Endothelial cell of coronary artery (primary cell): ENCODE results near the gene OR5P2. TPM values are rescaled to one million over a fixed set of nuclear protein-coding genes. Genes with fewer than 3 reads are reported as not detected.

Experiments
- total RNA-seq: library from RNA; depleted of rRNA; stranded (reverse); fragments of >200 nt; gene quantifications from 2 replicates; pipeline ENCODE4 v1.2.3, GENCODE V29; 2014

The OR5P2 gene
- total RNA-seq, result 0.09 TPM in 1 of 2 replicates, not detected in the other

GRCh38 chr11:7796842-7797241, at the start of gene OR5P2:
TSS of gene OR5P2 (minus strand) at chr11:7796942. CDS start at chr11:7796942, 0 bp downstream.

GRCh38 chr11:7830740-7831139, 34.0 kb upstream of the OR5P2 start, which contains the start of gene OR5P3:
TSS of gene OR5P3 (minus strand) at chr11:7830840.

Other genes with a start within 250 kb of the OR5P2 start
- gene CYB5R2, start 123.4 kb downstream of the OR5P2 start, total RNA-seq, result 0.90 and 1.0 TPM in 2 replicates
- not detected in 2 replicates for gene OVCH2, start 90.5 kb downstream of the OR5P2 start, total RNA-seq
- gene OR5P3, start 33.9 kb upstream of the OR5P2 start, total RNA-seq, result not detected in 2 replicates
- not detected in 2 replicates for gene OR10A6, start 134.3 kb upstream of the OR5P2 start, total RNA-seq
- gene OR10A3, start 144.8 kb upstream of the OR5P2 start, total RNA-seq, result 0.09 TPM in 1 of 2 replicates, not detected in the other
- 1.2 TPM in 1 of 2 replicates, not detected in the other for gene NLRP10, start 168.5 kb upstream of the OR5P2 start, total RNA-seq
- 235 and 288 TPM in 2 replicates for gene EIF3F, start 190.4 kb upstream of the OR5P2 start, total RNA-seq